ENCODE measurements around the gene NUAK2. TPM values are rescaled to one million over a fixed set of nuclear protein-coding genes. Genes with fewer than 3 reads are reported as not detected.

NUAK2 gene
- total RNA-seq, 2 donors from 2014 or later = 21.2 to 27.2 TPM

GRCh38 chr1:205324781-205325180 lies 3.2 kb upstream of the NUAK2 start:
- H3K27me3 ChIP-seq = no peaks in the 10 kb centered on the region
- no peaks in the 10 kb centered on the region for H3K9me3 ChIP-seq
- no peaks in the 10 kb centered on the region for H3K36me3 ChIP-seq
- H3K9ac ChIP-seq (ENCODE audit: low read depth in 2 of 2, low read length in 2 of 2) = no peak overlapping the region
- DNase-seq = no peak
- intact Hi-C loops (cut with DNase I) = loop anchor here (1.0 kb wide), 1 partner anchor 51 kb away; no protein-coding TSS in a partner anchor
- no peak overlapping the region for H3K4me3 ChIP-seq
- no peak for TF ChIP-seq CTCF (IDR thresholded peaks at IDR 0.05)
- H3K27ac ChIP-seq = no peak overlapping the region
- H3K4me1 ChIP-seq = no peaks in the 10 kb centered on the region

GRCh38 chr1:205323794-205324193 lies 2.2 kb upstream of the NUAK2 start:
- H3K9ac ChIP-seq (ENCODE audit: low read depth in 2 of 2, low read length in 2 of 2) = no peak overlapping the region
- no peaks in the 10 kb centered on the region for H3K27me3 ChIP-seq
- H3K27ac ChIP-seq = no peak overlapping the region
- no peak overlapping the region for H3K4me3 ChIP-seq
- no peak for TF ChIP-seq CTCF (IDR thresholded peaks at IDR 0.05)
- H3K9me3 ChIP-seq = no peaks in the 10 kb centered on the region
- no peaks in the 10 kb centered on the region for H3K4me1 ChIP-seq
- intact Hi-C loops (cut with DNase I) = loop anchor here (1.0 kb wide), 1 partner anchor 50 kb away; no protein-coding TSS in a partner anchor
- DNase-seq = no peak
- H3K36me3 ChIP-seq = no peaks in the 10 kb centered on the region

- Histone ChIP-seq H3K9ac (ENCODE audit: low read depth in 2 of 2, low read length in 2 of 2) (peak overlapping the region in 1 of 2 donors; percentile 66), H3K36me3 (no peaks in the 10 kb centered on the region), H3K27me3 (no peaks in the 10 kb centered on the region), H3K4me1 (peaks cover 16% of the 10 kb centered on the region), H3K27ac (peak overlapping the region; percentile 39), H3K9me3 (no peaks in the 10 kb centered on the region), H3K4me3 (peak overlapping the region; percentile 87)
- TF ChIP-seq CTCF (IDR thresholded peaks at IDR 0.05) = no peak
- DNase-seq = no peak
- intact Hi-C loops (cut with DNase I) = no loop called here
Measured at GRCh38 chr1:205321959-205322283, 376 bp upstream of the NUAK2 start.

- intact Hi-C loops (cut with DNase I) = no loop called here
- H3K4me1 ChIP-seq = peaks cover 40% of the 10 kb centered on the region
- DNase-seq = peak; percentile 88
- H3K36me3 ChIP-seq = no peaks in the 10 kb centered on the region
- peak overlapping the region; percentile 87 for H3K4me3 ChIP-seq
- H3K9ac ChIP-seq (ENCODE audit: low read depth in 2 of 2, low read length in 2 of 2) = peak overlapping the region in 1 of 2 donors; percentile 66
- no peaks in the 10 kb centered on the region for H3K9me3 ChIP-seq
- H3K27me3 ChIP-seq = no peaks in the 10 kb centered on the region
- no peak for TF ChIP-seq CTCF (IDR thresholded peaks at IDR 0.05)
- peak overlapping the region; percentile 91 for H3K27ac ChIP-seq
Measured at GRCh38 chr1:205319081-205320018, 2.2 kb downstream of the NUAK2 start.

- intact Hi-C loops (cut with DNase I) = no loop called here
- Histone ChIP-seq H3K4me3 (peak overlapping the region; percentile 87), H3K27ac (peak overlapping the region; percentile 91), H3K36me3 (no peaks in the 10 kb centered on the region), H3K4me1 (peaks cover 50% of the 10 kb centered on the region), H3K9me3 (no peaks in the 10 kb centered on the region), H3K27me3 (no peaks in the 10 kb centered on the region), H3K9ac (ENCODE audit: low read depth in 2 of 2, low read length in 2 of 2) (peak overlapping the region in 1 of 2 donors; percentile 66)
- TF ChIP-seq CTCF (IDR thresholded peaks at IDR 0.05) = no peak
- DNase-seq = peak; percentile 82
Measured at GRCh38 chr1:205318231-205318991, 3.1 kb downstream of the NUAK2 start.

Measured in colonic mucosa (tissue), 4 donors.